ENCODE measurements around the gene NKIRAS1.
A peak's percentile ranks its signal among the peaks of the same experiment; 100 is the strongest.
"Not testable (repeated sequence)": the region's sequence is repeated elsewhere in the genome, so short reads cannot be mapped to it uniquely, and the experiment has no call there.

The NKIRAS1 gene

GRCh38 chr3:23867400-23867799, 49.4 kb downstream of the NKIRAS1 start:
- no peak for DNase-seq

- peak; percentile 53 for DNase-seq
Observed at GRCh38 chr3:23865595-23866396, 51.0 kb downstream of the NKIRAS1 start.

GRCh38 chr3:23864931-23865330, 51.9 kb downstream of the NKIRAS1 start:
- DNase-seq = no peak

- DNase-seq = peak; percentile 49
Observed at GRCh38 chr3:23863060-23863459, 53.7 kb downstream of the NKIRAS1 start.

- no peak for DNase-seq
Observed at GRCh38 chr3:23861689-23862088, 55.1 kb downstream of the NKIRAS1 start.

- DNase-seq = no peak
Observed at GRCh38 chr3:23859839-23860382, 56.9 kb downstream of the NKIRAS1 start.

GRCh38 chr3:23859012-23859743, 57.6 kb downstream of the NKIRAS1 start:
- DNase-seq = peak; percentile 41

- DNase-seq = no peak
Observed at GRCh38 chr3:23856286-23856685, 60.5 kb downstream of the NKIRAS1 start.

GRCh38 chr3:23849462-23849861, 67.3 kb downstream of the NKIRAS1 start:
- not testable (repeated sequence) for DNase-seq

- DNase-seq = no peak
Observed at GRCh38 chr3:23845326-23846216, 71.2 kb downstream of the NKIRAS1 start.

GRCh38 chr3:23843869-23844268, 72.9 kb downstream of the NKIRAS1 start:
- no peak for DNase-seq
